IPS DF 6.9 (cell line): ENCODE results near the gene SHC2.

ENCODE experiments used
- DNase-seq: peaks from one replicate; pipeline ENCODE4 v3.0.0-alpha.2; 2013; ENCODE audit warnings: low read depth, low spot score
- H3K27ac ChIP-seq: one replicate; pipeline ENCODE4 v1.5.1; 2013; ENCODE audit warnings: low read length, control low read depth
- H3K27me3 ChIP-seq: 2 replicates; pipeline ENCODE4 v1.6.1; 2013; ENCODE audit warnings: mild to moderate bottlenecking, low read length; ENCODE audit not compliant: control insufficient read depth, insufficient read depth
- H3K36me3 ChIP-seq: 2 replicates; pipeline ENCODE4 v1.6.1; 2013; ENCODE audit warnings: low read length; ENCODE audit not compliant: control insufficient read depth, insufficient read depth
- H3K4me1 ChIP-seq: 2 replicates; pipeline ENCODE4 v1.6.1; 2013; ENCODE audit warnings: low read length; ENCODE audit not compliant: control insufficient read depth, insufficient read depth
- H3K4me3 ChIP-seq: 2 replicates; pipeline ENCODE4 v1.5.1; 2013; ENCODE audit warnings: mild to moderate bottlenecking, low read length
- H3K9me3 ChIP-seq: 2 replicates; pipeline ENCODE4 v1.6.1; 2013; ENCODE audit warnings: low read length, inconsistent platforms; ENCODE audit not compliant: control insufficient read depth, insufficient read depth
- WGBS: extraction: QIAGEN DNeasy Blood & Tissue Kit; methylation state at CpG from one replicate; pipeline ENCODE4 v1.1.7; 2013; ENCODE audit warnings: mixed read lengths, missing lambda C conversion rate; ENCODE audit not compliant: insufficient read length, insufficient coverage; 5-methylcytosine and 5-hydroxymethylcytosine counted together

The SHC2 gene, protein sequence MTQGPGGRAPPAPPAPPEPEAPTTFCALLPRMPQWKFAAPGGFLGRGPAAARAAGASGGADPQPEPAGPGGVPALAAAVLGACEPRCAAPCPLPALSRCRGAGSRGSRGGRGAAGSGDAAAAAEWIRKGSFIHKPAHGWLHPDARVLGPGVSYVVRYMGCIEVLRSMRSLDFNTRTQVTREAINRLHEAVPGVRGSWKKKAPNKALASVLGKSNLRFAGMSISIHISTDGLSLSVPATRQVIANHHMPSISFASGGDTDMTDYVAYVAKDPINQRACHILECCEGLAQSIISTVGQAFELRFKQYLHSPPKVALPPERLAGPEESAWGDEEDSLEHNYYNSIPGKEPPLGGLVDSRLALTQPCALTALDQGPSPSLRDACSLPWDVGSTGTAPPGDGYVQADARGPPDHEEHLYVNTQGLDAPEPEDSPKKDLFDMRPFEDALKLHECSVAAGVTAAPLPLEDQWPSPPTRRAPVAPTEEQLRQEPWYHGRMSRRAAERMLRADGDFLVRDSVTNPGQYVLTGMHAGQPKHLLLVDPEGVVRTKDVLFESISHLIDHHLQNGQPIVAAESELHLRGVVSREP

DNA sequence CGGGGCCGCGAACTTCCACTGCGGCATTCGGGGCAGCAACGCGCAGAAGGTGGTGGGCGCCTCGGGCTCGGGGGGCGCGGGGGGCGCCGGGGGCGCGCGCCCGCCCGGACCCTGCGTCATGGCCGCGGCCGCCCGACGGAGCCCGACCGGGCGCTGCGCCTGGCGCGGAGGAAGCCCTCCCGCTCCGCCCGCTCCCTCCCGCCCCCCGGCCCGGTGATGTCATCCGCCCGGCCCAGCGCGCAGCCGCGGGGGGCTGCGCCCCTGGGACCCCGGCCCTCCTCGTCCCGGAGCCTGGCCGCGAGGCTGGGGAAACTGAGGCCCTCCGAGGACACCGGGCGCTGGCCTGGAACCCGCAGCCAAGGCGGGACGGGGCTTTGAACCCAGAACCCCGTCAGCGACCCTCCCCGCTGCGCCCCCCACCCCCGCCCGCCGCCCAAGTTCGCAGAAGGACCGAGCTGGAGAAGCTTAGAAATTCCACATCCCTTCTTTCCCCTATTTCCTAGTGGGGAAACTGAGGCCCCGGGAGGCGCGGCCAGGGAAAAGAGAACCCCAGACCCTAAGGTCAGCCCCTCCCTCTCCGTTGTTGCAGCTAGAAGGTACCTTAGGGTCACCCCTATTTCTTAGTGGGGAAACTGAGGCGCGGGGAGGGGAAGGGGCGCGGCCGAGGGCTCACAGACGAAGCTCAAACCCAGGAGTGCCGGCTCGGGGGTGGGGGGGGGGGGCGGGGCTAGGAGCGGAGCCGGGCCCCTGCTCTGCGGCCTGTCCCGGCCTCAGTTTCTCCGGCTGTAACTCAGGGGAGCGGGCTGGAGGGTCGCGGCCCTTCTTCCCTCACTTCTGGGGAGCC is at the start of gene SHC2:
Gene SHC2 (minus strand): TSS at position 157 of the 844 bp plus-strand sequence. CDS start 37 bp downstream, at position 120.
- H3K9me3 ChIP-seq, result no peaks in the 10 kb centered on the region
- H3K4me3 ChIP-seq, result peak within 1 kb of the TSS; percentile 59
- no peaks in the 10 kb centered on the region; the same call in 1 of the 2 replicates for H3K36me3 ChIP-seq
- peaks cover 7% of the 10 kb centered on the region for H3K27me3 ChIP-seq
- no peak within 1 kb of the TSS for H3K27ac ChIP-seq
- no peak for DNase-seq
- no CpG with 5 or more reads among the region's 85 CpGs for WGBS
- H3K4me1 ChIP-seq, result no peaks in the 10 kb centered on the region

DNA sequence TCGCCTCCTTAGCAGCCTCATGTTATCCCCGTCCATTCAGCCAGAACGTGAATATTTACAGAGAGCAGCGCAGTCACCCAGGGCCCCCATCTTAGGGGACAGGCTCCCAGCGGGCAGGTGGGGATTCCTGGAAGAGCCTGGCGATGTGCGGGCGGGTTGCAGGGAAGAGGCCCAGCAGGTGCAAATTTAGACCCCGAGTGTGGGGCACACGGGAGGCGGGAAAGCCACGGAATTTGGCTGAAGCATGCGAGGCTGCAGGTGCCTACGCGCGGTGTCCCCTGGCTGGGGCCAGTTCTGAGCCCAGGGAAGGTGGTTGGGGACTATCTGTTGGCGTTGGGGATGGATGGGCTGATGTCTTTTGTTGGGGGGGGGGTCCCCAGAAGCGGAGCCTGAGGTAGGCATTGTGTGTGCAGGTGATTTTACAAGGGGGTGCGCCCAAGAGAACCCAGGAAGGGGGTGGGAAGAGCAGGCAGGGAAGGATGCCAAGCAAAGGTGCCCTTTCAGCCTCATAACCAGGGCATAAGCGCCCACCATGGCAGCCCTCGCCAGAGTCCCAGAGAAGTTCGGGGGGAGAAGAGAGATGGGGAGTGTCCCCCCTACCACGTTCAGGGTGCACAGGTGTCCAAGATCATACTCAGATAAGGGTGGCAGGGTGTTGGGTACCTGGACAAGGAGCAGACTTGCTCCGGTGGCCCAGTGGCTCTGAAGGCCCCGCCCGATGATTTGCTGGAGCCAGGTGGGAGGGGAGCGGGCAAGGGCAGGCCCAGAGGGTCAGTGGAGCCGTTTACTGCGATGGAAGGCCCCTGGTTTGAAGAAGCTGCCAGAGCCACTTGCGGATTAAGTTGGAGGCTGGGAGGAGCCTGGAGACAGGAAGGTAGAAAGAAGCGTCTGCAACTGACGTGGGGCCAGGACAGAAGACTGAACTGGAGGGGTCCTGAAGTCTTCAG is 47.6 kb upstream of the SHC2 start:
- H3K4me3 ChIP-seq, result peak overlapping the region; percentile 86; the same call in 1 of the 2 replicates
- H3K27me3 ChIP-seq, result no peaks in the 10 kb centered on the region
- no peaks in the 10 kb centered on the region; the same call in none of the 2 replicates for H3K4me1 ChIP-seq
- no peak for DNase-seq
- WGBS, result no CpG with 5 or more reads among the region's 32 CpGs
- no peaks in the 10 kb centered on the region for H3K36me3 ChIP-seq
- no peaks in the 10 kb centered on the region for H3K9me3 ChIP-seq
- no peak overlapping the region for H3K27ac ChIP-seq

DNA sequence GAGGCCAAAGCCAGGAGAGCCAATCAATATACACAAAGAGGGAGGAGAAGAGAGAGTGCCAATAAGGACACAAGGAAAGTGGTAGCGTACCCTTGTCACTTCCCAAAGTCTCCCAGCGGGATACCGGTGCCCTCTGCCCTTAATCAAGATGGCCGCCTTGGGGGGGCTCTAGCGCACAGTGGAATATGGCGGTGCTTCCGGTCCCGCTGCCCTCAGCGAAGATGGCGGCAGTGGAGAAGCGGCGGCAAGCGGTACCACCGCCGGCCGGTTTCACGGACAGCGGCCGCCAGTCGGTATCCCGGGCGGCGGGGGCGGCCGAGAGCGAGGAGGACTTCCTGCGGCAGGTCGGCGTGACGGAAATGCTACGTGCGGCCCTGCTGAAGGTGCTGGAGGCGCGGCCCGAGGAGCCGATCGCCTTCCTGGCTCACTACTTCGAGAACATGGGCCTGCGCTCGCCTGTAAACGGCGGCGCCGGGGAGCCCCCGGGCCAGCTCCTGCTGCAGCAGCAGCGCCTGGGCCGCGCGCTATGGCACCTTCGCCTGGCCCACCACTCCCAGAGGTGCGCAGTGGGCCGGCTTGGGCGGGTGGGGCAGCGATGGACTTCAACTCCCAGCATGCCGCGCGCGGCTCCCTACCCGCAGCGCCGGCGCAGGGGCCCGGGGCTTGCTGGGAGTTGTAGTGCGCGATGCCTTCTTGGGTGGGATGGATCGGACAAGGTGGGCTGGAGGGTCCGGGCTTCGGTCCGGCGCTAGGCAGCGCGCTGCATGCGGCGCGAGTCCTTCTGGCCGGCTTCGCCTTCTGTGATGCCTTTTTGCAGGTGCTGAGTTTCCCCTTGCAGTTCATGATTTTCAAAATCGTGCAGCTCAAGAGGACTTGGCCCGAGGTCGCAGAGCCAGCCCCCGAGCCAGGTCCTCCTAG is 46.7 kb upstream of the SHC2 start, which contains the start of gene TPGS1:
Gene TPGS1 (plus strand): TSS at position 212 of the 918 bp plus-strand sequence. CDS start 10 bp downstream, at position 222.
- DNase-seq, result no peak
- Histone ChIP-seq H3K36me3 (no peaks in the 10 kb centered on the region), H3K27ac (no peak within 1 kb of the TSS), H3K4me3 (peak within 1 kb of the TSS; percentile 86), H3K4me1 (no peaks in the 10 kb centered on the region; the same call in none of the 2 replicates), H3K9me3 (no peaks in the 10 kb centered on the region), H3K27me3 (no peaks in the 10 kb centered on the region)
- no CpG with 5 or more reads among the region's 81 CpGs for WGBS

DNA sequence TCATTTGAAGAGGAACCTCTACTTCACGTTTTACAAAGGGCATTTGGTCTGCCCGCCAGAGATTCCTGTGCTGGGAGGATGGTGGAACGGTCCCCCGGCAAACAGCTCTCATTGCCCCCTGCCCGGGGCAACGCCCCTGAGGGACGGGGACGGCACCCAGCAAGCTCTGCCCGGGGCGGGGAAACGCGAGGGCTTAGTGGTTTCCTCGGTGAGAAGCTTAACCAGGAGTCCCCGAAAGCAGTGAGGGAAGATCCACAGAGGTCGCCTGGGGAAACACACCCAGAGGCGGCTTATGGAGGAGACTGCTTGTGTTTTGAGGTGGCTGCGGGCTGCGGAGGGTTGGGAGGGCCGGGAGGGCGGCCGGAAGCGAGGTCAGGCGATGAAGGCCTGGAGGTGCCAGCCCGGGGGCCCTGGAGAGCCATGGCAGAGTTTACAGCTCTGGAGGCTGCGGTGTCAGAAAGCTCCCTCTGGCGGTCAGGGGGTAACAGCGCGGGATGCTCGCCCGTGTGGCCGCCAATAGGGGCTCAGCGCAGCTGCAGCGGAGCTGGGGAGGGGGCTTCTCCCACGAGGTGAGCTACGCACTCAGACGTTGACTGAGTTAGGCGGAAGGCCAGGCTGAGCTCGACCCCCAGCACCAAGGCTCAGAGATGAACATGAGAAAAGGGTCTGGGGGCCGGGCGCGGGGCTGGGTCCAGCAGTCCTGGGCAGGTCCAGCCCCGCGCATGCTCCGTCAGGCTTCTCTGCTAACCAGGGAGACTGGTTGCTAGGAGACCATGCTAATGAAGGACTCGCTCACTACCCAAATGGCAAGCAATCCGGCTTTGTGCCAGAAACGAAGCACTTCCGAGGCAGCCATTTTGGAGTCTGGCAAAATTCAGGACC is 45.8 kb upstream of the SHC2 start:
- H3K27me3 ChIP-seq, result no peaks in the 10 kb centered on the region
- no peaks in the 10 kb centered on the region; the same call in none of the 2 replicates for H3K4me1 ChIP-seq
- peak overlapping the region; percentile 86; the same call in 1 of the 2 replicates for H3K4me3 ChIP-seq
- H3K27ac ChIP-seq, result no peak overlapping the region
- no CpG with 5 or more reads among the region's 48 CpGs for WGBS
- H3K9me3 ChIP-seq, result no peaks in the 10 kb centered on the region
- peak; percentile 94 for DNase-seq
- H3K36me3 ChIP-seq, result no peaks in the 10 kb centered on the region

DNA sequence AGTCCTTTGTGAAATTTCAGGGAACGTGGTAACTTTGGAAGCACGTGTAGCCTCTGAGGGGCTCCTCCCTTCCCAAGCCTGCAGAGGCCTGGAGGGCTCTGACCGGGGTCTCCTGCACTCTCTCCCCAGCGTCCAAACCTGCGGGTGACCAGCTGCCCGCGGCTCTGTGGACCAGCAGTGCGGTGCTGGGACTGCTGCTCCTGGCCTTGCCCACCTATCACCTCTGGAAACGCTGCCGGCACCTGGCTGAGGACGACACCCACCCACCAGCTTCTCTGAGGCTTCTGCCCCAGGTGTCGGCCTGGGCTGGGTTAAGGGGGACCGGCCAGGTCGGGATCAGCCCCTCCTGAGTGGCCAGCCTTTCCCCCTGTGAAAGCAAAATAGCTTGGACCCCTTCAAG is 43.8 kb upstream of the SHC2 start:
- H3K4me1 ChIP-seq, result no peaks in the 10 kb centered on the region
- no peak for DNase-seq

DNA sequence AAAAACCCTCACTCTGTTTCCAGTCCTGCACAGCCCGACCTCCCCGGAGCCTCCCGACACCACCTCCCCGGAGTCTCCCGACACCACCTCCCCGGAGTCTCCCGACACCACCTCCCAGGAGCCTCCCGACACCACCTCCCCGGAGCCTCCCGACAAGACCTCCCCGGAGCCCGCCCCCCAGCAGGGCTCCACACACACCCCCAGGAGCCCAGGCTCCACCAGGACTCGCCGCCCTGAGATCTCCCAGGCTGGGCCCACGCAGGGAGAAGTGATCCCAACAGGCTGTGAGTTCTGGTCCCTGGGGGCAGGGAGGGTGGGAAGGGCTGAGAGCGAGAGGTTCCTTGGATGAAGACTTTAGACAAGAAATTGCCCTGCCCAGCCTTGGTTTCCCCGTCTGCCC is 40.8 kb upstream of the SHC2 start:
- Histone ChIP-seq H3K27ac (no peak overlapping the region), H3K36me3 (no peaks in the 10 kb centered on the region), H3K9me3 (no peaks in the 10 kb centered on the region), H3K4me1 (no peaks in the 10 kb centered on the region), H3K4me3 (no peak overlapping the region), H3K27me3 (peaks cover 11% of the 10 kb centered on the region; the same call in 1 of the 2 replicates)
- no CpG with 5 or more reads among the region's 17 CpGs for WGBS
- no peak for DNase-seq

More for the DNA sequence above, 43.8 kb upstream of the SHC2 start:
- no peak overlapping the region for H3K27ac ChIP-seq
- H3K36me3 ChIP-seq, result no peaks in the 10 kb centered on the region
- H3K9me3 ChIP-seq, result no peaks in the 10 kb centered on the region
- no peak overlapping the region for H3K4me3 ChIP-seq
- no CpG with 5 or more reads among the region's 14 CpGs for WGBS
- no peaks in the 10 kb centered on the region for H3K27me3 ChIP-seq

DNA sequence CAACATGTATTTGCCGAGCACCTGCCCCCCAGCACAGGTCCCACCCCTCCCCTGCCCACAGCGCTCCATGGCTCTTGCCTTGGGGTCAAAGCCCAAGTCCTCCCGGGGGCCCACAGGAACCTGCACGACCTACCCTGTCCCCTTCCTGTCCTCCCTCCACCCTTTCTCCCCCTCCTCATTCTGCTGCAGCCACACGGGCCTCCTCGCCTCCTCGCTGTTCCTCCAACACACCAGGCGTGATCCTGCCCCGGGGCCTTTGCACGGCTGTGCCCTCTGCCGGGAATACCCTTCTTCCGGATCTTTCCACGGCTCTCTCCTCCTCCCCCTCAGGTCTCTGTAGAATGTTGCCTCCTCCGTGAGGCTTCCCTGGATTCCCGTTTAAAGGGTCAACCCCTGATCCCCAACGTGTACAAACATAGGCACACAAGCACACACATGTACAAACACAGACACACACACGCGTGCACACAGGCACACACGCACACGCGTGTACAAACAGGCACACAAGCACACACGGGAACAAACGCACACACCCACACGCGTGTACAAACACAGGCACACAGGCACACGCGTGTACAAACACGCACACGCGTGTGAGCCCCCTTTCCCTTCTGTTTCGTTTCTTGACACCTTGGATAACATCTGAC is 38.3 kb upstream of the SHC2 start:
- no peak overlapping the region for H3K4me3 ChIP-seq
- no peaks in the 10 kb centered on the region for H3K9me3 ChIP-seq
- H3K27ac ChIP-seq, result no peak overlapping the region
- no peaks in the 10 kb centered on the region for H3K36me3 ChIP-seq
- 0 out of 2 replicates have a peak, but pooled peaks cover 2% of the 10 kb centered on the region for H3K4me1 ChIP-seq
- WGBS, result no CpG with 5 or more reads among the region's 31 CpGs
- no peak for DNase-seq
- peaks cover 11% of the 10 kb centered on the region; the same call in 1 of the 2 replicates for H3K27me3 ChIP-seq

DNA sequence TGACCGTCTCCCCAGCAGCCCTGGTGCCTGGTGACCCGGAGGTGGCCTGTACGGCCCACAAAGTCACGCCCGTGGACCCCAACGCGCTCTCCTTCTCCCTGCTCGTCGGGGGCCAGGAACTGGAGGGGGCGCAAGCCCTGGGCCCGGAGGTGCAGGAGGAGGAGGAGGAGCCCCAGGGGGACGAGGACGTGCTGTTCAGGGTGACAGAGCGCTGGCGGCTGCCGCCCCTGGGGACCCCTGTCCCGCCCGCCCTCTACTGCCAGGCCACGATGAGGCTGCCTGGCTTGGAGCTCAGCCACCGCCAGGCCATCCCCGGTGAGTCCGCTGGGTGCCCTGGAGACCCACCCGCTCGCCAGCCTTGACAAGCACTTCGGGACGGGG is 37.7 kb upstream of the SHC2 start:
- H3K4me3 ChIP-seq, result peak overlapping the region; percentile 54; the same call in 1 of the 2 replicates
- H3K27me3 ChIP-seq, result peaks cover 11% of the 10 kb centered on the region; the same call in 1 of the 2 replicates
- no peaks in the 10 kb centered on the region for H3K9me3 ChIP-seq
- no peak overlapping the region for H3K27ac ChIP-seq
- DNase-seq, result no peak
- no CpG with 5 or more reads among the region's 26 CpGs for WGBS
- H3K4me1 ChIP-seq, result 0 out of 2 replicates have a peak, but pooled peaks cover 2% of the 10 kb centered on the region
- no peaks in the 10 kb centered on the region for H3K36me3 ChIP-seq
